MG63 (cell line): ENCODE measurements around the gene UGT2B15. TPM values are rescaled to one million over a fixed set of nuclear protein-coding genes. Genes with fewer than 3 reads are reported as not detected.
"Not testable (repeated sequence)": the region's sequence is repeated elsewhere in the genome, so short reads cannot be mapped to it uniquely, and the experiment has no call there.

Experiments
- DNase-seq: peaks from one replicate; pipeline ENCODE4 v3.0.0-alpha.2; 2020
- H3K27me3 ChIP-seq: fragments of 250-450 bp; sonication (Bioruptor Pico); 2 replicates; pipeline ENCODE4 v1.5.1; 2020; ENCODE audit warnings: mild to moderate bottlenecking, moderate library complexity
- H3K36me3 ChIP-seq: fragments of 250-450 bp; sonication (Bioruptor Pico); 2 replicates; pipeline ENCODE4 v1.5.1; 2020; ENCODE audit warnings: mild to moderate bottlenecking, moderate library complexity
- H3K4me3 ChIP-seq: fragments of 250-450 bp; sonication (Bioruptor Pico); 2 replicates; pipeline ENCODE4 v1.5.1; 2020; ENCODE audit warnings: mild to moderate bottlenecking, moderate library complexity
- H3K9me3 ChIP-seq: fragments of 250-450 bp; sonication (Bioruptor Pico); 2 replicates; pipeline ENCODE4 v1.5.1; 2020; ENCODE audit warnings: mild to moderate bottlenecking, moderate library complexity
- total RNA-seq: library from RNA; depleted of rRNA; stranded (reverse); fragments of >200 nt; shearing (Covaris generic); gene quantifications from 2 replicates; pipeline ENCODE4 v1.2.3, GENCODE V29; 2014; ENCODE audit warnings: low replicate concordance

Gene UGT2B15
- total RNA-seq, 1 experiment from 2014 or later = not detected

DNA sequence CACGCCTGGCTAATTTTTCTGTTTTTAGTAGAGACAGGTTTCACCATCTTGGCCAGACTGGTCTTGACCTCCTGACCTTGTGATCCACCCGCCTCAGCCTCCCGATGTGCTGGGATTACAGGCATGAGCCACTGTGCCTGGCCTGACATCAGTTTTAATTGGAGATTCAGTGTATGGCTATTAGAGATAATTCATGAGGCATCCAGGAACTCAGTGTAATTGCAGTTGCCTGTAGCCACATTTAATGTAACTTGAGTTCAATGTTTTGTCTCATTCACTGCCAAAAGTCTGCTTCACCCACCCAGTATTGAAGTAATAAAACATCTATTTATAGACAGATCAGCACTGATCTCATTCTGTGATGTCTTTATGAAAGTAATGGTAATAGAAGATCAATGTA, 5.7 kb downstream of the UGT2B15 start:
- DNase-seq, H3K4me3 ChIP-seq, H3K27me3 ChIP-seq, H3K9me3 ChIP-seq, H3K36me3 ChIP-seq: not testable (repeated sequence)

GRCh38 chr4:68662836-68663574, 7.4 kb downstream of the UGT2B15 start:
- not testable (repeated sequence) for H3K4me3 ChIP-seq, DNase-seq, H3K9me3 ChIP-seq, H3K36me3 ChIP-seq, H3K27me3 ChIP-seq

DNA sequence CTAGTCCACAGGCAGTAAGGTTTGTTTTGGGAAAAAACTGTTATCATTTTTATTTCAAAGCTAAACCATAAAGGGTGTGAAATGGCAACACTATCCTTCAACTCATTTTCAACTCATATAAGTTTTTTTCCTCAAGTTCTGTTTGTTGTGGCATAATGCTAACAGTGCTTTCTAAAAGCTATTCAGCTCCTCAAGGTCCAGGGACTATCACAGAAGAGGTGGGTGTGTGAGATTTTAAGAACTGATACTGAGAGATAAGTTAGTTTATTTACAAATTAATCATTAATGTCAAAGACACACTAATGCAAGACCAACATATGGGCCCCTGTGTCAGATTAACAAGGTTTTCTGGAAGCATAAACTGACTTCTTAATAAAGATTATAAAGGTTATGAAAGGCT, 11.8 kb downstream of the UGT2B15 start:
- Histone ChIP-seq H3K9me3 (no peaks in the 10 kb centered on the region), H3K4me3 (no peak overlapping the region), H3K36me3 (no peaks in the 10 kb centered on the region), H3K27me3 (no peaks in the 10 kb centered on the region)
- no peak for DNase-seq

- not testable (repeated sequence) for H3K9me3 ChIP-seq, H3K4me3 ChIP-seq, H3K36me3 ChIP-seq, H3K27me3 ChIP-seq, DNase-seq
These were observed 13.3 kb downstream of the UGT2B15 start for GRCh38 chr4:68657022-68657594.

GRCh38 chr4:68656445-68656973, 13.9 kb downstream of the UGT2B15 start:
- H3K9me3 ChIP-seq, DNase-seq, H3K27me3 ChIP-seq, H3K36me3 ChIP-seq, H3K4me3 ChIP-seq: not testable (repeated sequence)

DNA sequence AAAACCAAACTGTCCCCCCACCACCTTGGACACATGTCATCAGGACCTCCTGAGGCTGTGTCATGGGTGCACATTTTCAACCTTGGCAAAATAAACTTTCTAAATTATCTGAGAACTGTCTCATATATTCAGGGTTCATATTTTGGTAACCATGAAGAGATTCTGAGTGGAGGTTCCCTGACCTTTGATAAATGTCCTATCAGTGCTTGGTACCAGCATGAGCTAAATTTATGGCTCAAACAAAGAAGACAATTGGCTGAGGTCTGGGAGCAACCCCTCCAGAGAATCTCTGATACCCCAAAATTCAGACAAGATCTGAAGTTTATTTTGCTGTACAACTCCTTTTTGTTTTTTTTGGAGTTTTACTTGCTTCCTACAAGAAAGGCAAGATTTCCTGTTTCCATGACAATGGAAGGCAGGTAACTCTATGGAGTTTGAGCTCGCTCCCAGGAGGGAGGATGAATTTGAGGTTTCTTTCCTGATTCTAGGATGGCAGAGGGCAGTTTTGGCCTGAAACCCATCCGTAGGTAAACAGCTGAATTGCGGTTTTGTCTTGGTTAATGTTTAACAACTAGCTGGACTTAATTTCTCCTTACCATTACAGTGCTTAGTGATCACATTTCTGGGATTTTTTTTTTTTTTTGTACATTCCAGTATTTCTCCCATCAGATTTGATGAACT, 14.5 kb downstream of the UGT2B15 start:
- Histone ChIP-seq H3K4me3 (no peak overlapping the region), H3K36me3 (no peaks in the 10 kb centered on the region), H3K9me3 (no peaks in the 10 kb centered on the region), H3K27me3 (no peaks in the 10 kb centered on the region)
- no peak for DNase-seq

- H3K9me3 ChIP-seq = no peaks in the 10 kb centered on the region
- DNase-seq = no peak
These were observed 15.3 kb downstream of the UGT2B15 start for GRCh38 chr4:68654946-68655721.

DNA sequence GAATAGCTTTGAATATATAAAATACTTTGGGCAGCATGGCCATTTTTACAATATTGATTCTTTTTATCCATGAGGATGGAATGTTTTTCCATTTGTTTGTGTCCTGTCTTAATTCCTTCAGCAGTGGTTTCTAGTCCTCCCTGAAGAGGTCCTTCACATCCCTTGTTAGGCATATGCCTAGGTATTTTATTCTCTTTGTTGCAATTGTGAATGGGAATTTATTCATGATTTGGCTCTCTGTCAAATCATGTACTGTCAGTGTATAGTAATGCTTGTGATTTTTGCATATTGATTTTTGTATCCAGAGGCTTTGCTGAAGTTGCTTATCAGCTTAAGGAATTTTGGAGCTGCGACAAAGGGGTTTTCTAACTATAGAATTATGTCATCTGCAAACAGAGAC, 18.5 kb downstream of the UGT2B15 start:
- no peak for DNase-seq
- no peaks in the 10 kb centered on the region for H3K9me3 ChIP-seq
- H3K36me3 ChIP-seq = no peaks in the 10 kb centered on the region
- no peaks in the 10 kb centered on the region for H3K27me3 ChIP-seq
- no peak overlapping the region for H3K4me3 ChIP-seq

More at GRCh38 chr4:68654946-68655721, 15.3 kb downstream of the UGT2B15 start:
- no peaks in the 10 kb centered on the region for H3K36me3 ChIP-seq
- H3K4me3 ChIP-seq = no peak overlapping the region
- no peaks in the 10 kb centered on the region for H3K27me3 ChIP-seq

GRCh38 chr4:68630371-68630770, 40.1 kb downstream of the UGT2B15 start:
- H3K4me3 ChIP-seq = no peak overlapping the region
- no peak for DNase-seq
- no peaks in the 10 kb centered on the region for H3K27me3 ChIP-seq
- no peaks in the 10 kb centered on the region for H3K9me3 ChIP-seq
- no peaks in the 10 kb centered on the region for H3K36me3 ChIP-seq

GRCh38 chr4:68622731-68623130, 47.7 kb downstream of the UGT2B15 start:
- H3K36me3 ChIP-seq, H3K4me3 ChIP-seq, H3K27me3 ChIP-seq, H3K9me3 ChIP-seq, DNase-seq: not testable (repeated sequence)

DNA sequence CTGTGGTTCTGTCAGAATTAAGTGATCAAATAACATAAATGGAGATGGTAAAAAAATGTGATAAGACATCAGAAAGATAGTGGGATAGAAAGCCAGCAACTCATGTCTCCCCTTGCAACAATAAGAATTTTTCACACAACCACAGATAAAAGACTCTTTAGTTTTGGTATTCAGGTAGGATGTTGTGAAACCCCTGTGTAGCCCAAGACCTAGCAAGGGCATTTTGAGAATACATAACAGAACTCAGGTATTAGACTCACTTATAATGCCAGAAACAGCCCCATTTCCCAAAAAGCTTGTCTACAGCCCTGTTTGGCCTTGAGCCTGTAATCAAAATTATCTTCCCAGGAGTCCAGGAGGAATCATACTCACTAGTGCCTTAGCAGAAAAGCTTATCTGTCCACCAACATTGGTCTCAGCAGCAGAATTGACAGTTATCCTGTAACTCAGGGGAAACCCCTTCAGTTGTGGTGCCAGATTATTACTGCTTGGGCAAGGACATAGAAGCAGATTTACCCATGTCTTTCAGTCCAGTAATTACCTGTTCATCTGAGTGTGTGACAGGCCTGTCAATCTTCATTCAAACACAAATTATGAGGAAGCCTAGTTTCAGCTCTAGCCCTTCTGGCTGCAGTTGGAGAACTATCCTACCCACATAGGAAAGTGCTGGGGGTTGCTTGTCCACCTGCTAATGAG, 53.3 kb downstream of the UGT2B15 start:
- H3K4me3 ChIP-seq = no peak overlapping the region
- H3K27me3 ChIP-seq = no peaks in the 10 kb centered on the region
- no peaks in the 10 kb centered on the region for H3K36me3 ChIP-seq
- no peak for DNase-seq
- no peaks in the 10 kb centered on the region for H3K9me3 ChIP-seq

DNA sequence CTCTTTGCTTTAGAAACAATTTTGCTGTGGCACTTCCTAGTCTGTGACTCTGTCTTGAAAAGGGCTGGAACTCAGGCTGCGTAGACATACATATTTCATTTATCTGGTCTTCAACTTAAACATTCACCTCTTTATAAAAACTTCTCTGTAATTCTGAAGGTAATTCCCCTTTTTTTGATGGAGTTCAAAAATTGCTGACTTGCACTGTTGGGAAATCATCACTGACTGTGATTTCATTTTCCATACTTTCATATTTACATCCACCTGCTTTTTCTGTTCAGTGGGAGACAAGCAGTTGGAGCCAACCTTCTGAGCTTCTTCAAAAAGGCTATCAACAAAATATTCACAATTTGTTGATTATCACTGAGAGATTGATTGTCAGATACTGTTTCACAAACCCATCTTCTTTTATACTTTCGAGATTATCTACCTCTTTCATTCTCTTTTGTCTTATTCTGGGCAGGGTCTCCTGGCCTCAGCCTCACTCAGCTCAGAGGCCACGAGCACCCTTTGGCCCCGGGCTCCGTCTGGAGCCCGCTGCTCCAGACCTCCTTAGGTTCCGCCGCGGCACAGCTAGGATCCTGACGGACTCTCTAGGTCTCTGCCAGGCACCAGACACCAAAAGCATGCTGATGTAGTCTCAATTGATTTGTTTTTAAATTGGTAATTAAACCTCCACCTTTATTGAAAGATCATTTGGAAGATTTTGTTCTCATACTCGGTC, 54.6 kb downstream of the UGT2B15 start:
- Histone ChIP-seq H3K36me3 (no peaks in the 10 kb centered on the region), H3K9me3 (no peaks in the 10 kb centered on the region), H3K4me3 (no peak overlapping the region), H3K27me3 (no peaks in the 10 kb centered on the region)
- no peak for DNase-seq

DNA sequence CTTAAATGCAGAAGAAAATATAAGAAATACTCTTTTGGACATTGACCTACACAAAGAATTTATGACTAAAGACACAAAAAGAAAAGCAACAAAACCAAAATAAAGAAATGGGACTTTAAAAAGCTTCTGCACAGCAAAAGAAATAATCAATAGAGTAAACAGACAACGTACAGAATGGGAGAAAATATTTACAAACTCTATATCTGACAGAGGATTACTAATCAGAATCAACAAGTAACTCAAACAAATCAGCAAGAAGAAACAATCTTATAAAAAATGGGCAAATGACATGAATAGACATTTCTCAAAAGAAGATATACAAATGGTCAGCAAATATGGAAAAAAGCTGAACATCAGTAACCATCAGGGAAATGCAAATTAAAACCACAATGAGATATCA, 56.7 kb downstream of the UGT2B15 start:
- Histone ChIP-seq H3K27me3 (no peaks in the 10 kb centered on the region), H3K36me3 (no peaks in the 10 kb centered on the region), H3K4me3 (no peak overlapping the region), H3K9me3 (no peaks in the 10 kb centered on the region)
- no peak for DNase-seq

DNA sequence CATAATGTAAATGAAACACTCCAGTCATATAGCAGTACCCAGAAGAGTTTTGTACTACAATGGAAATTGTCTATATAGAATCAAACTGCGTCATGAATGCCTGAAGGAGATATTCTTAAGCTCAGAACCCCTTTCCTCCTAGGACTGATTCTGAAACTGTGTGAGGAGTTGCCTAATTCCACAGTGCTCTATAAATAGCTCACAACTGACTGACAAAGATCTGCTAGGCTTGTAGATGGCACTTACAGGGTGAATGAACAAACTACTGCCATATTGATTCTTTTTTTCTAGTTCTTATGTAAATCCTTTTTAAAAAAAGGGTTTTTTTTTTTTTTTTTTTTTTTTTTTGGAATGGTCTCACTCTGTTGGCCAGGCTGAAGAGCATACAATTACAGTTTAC, 64.2 kb downstream of the UGT2B15 start:
- Histone ChIP-seq H3K9me3 (no peaks in the 10 kb centered on the region), H3K27me3 (no peaks in the 10 kb centered on the region), H3K36me3 (no peaks in the 10 kb centered on the region), H3K4me3 (no peak overlapping the region)
- DNase-seq = no peak

DNA sequence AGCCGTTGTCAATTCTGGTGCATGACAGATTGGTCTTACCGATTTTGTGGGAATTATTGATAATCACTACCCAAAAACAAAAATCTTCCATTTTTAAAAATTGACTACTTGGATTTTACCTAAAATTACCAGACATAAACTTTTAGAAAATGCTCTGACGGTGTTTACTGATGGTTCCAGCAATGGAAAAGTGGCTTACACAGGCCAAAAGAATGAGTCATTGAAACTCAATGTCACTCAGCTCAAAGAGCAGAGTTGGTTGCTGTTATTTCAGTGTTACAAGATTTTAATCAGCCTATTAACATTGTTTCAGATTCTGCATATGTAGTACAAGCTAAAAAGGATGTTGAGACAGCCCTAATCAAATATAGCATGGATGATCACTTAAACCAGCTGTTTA, 71.3 kb downstream of the UGT2B15 start:
- Histone ChIP-seq H3K4me3 (no peak overlapping the region), H3K27me3 (no peaks in the 10 kb centered on the region), H3K36me3 (no peaks in the 10 kb centered on the region), H3K9me3 (no peaks in the 10 kb centered on the region)
- DNase-seq = no peak

- H3K27me3 ChIP-seq = no peaks in the 10 kb centered on the region
- DNase-seq = no peak
These were observed 73.0 kb downstream of the UGT2B15 start for GRCh38 chr4:68597482-68597881.

More at GRCh38 chr4:68597482-68597881, 73.0 kb downstream of the UGT2B15 start:
- no peaks in the 10 kb centered on the region for H3K36me3 ChIP-seq
- no peak overlapping the region for H3K4me3 ChIP-seq
- no peaks in the 10 kb centered on the region for H3K9me3 ChIP-seq
